GM19397 (cell line): Measurements from ENCODE around the gene CUX1.

ENCODE experiments used
- ATAC-seq: cut with Tn5 transposase; IDR thresholded peaks from one replicate; pipeline ENCODE4 v1.9.1; 2021; ENCODE audit warnings: mild to moderate bottlenecking, moderate library complexity; ENCODE audit not compliant: unreplicated experiment

CUX1 gene

DNA sequence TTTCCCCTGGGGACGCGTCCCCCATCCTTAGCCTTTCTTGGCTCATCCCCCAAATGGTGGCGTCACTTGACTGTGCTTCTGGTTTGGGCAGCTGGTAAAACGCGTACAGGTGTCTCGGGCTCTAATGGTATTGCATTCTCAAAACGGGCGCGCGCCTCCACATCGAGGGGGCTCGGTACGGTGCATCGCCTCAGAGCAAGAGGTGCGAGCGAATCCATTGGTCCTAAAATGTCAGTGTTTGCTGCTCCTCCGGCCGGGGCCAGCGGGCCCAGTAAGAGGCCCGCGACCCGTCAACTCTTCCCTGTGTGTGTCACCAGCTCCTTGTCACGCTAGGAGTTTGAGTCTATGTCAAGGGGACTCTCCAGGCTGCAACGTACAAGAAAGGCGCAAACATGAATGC, 378.6 kb downstream of the CUX1 start:
- ATAC-seq: no peak

DNA sequence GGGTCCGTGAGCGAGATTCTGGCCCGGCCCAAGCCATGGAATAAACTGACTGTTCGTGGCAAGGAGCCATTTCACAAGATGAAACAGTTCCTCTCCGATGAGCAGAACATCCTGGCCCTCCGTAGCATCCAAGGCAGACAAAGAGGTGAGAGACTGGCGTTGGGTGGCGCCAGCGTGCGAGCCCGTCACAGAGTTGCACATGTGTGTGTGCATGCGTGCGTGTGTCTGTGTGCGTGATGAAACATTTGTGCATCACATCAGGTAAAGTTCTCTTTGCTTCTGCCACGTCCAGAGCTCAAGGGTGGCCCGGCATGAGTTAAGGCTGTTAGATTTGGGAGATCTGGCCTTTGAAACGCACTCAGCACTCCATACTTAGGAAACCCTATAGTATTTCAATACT, 379.7 kb downstream of the CUX1 start:
- no peak for ATAC-seq

DNA sequence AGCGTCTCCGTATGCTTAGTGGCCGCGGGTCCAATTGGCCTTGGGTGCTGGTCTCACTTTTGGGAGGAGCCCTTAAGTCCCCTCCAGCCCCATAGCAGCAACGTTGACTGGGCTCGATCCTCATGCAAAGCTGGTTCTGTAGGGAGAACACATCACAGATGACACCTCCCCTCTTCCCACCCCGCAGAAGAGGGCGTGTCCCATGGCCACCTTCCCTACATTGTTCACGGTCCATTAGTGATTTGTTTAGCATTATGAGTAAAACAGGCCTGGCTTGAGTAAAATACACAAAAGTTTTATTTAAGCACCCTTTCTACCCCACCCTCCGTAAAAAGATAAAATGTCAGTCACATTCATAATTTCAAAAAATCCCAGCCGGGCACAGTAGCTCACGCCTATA, 380.2 kb downstream of the CUX1 start:
- ATAC-seq: no peak

DNA sequence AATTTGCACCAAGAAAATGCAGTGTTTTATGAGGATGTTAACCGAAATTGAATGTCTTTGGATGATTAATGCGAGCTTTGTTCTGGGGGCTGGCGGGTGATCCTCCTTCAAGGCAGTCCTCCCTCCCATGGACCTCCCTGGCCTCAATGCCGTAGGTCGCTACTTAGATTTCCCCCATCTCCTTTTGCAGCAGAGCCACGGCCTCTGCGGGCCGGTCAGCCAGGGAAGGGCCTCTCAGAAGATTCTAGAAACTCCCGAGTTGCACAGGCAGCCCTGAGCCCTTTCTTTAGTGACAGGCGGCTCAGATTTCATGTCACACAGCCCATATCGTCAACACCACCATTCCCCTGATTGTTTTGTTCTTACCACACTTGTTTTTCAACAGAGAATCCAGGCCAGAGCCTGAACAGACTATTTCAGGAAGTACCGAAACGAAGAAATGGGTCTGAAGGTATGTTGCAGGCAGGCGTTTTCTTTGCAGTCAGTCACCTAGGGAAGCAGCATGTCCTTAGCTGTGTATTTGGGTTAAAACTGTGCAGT, 381.1 kb downstream of the CUX1 start:
- ATAC-seq: no peak

DNA sequence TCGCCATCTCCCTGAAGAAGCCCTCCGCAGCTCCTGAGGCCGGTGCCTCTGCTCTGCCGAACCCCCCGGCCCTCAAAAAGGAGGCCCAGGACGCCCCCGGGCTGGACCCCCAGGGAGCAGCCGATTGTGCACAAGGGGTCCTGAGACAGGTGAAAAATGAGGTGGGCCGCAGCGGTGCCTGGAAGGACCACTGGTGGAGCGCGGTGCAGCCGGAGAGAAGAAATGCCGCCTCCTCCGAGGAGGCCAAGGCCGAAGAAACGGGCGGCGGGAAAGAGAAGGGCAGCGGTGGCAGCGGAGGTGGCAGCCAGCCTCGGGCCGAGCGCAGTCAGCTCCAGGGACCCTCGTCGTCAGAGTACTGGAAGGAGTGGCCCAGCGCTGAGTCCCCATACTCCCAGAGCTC, 384.1 kb downstream of the CUX1 start:
- no peak for ATAC-seq

DNA sequence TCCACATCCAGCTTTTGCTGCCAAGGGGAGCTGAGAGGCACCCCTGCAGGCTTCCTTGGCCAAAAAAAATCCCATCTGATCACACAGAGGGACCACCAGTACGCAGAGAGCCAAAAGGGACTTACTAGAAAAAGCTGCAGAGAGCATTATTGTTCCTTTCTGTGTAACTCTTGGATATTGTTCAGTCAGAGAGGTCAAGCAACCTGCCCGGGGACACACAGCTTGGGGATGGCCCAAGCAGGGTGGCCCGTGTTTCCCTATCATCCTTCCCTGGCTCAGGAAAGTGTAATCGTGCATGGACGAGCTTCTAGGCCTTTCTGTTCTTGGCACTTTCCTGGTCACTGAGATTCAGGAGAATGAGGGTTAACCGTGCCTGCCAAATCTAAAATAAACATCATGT, 385.1 kb downstream of the CUX1 start:
- ATAC-seq: no peak

DNA sequence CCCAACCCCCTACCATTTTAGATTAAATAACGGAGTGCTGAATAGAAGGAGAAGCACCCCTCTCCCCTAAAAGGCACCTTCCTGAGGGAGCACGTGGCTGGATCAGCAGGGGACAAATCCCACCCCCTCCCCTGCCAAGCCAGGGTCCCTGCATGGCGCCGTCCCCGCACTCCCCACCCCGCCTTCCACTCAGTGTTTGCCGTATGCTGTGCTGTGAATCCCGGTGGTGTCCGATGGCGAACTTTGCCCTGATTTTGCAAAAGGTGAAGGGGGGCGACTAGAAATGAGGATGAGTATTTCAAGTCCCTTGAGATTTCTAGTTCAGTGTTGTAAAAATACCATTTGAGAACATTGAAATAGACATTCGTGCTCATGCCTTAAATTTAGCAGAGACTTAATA, 385.8 kb downstream of the CUX1 start:
- no peak for ATAC-seq

DNA sequence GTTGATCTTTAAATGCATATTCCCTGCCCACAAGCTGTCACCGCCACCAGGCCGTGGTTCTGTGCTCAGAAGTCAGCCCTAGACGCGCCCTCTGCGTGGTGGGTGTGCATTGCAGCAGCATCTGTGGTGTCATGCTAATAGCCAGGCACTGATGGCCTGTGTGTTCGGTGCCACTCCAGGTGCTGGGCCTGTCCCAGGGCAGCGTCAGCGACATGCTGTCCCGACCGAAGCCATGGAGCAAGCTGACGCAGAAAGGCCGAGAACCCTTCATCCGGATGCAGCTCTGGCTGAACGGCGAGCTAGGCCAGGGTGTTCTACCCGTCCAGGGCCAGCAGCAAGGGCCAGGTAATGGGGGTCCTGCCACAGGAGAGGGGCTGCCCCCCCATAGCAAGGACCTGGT, 386.8 kb downstream of the CUX1 start:
- no peak for ATAC-seq

DNA sequence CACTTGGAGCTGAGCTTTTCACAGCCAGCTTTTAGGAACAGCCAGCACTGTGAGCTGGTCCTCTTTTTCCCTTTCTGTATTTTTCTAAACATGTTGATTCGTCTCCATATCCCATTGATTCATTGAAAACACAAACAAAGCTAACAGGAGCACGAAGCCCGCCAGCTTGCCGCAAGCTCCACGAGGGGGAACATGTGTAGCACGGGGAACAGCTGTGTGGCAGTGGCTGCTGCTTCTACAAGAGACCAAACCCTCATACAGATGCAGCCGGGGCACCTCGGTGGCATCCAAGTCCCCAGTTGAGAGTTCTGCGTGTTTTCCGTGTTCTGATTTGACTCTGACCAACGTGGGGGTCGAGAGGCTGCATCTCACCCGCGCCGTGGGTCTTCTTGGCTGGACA, 388.5 kb downstream of the CUX1 start:
- ATAC-seq: no peak

DNA sequence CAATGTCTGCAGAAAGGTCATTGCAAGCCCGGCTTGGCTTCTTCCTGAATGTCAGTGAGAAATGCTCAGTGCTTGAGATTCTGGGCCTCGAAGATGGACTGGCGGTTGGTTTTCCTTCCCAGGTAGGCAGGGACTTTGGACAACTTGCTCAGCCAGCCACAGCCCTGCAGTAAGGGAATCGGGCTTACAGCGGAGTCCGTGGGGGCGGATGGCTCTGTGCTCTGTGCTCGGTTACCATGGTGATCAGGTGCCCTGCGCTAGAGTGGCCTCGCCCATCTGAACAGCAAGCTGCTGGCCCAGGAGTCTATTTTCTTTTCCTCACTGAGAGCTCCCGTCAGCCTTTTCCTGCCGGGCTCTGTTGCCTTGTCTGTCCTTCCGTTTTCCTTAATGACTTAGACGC, 391.4 kb downstream of the CUX1 start:
- ATAC-seq: no peak

DNA sequence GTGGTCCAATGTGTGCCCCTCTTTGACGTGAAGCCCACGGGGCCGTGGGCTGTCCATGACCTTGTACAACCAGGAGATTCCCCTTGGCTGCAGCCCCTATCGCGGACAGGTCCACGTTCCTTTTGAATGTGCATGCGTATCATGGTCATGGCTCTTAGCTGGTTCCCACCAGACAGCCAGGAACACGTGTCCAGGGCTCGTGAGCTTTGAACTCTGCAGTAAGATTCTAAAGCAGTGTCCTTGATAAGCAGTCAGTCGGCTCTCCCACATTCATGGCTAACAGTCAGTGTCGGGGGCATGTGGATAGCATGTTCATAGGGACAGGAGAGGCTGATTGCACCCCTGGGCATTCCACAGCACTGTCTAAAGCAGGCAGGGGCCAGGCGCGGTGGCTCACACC, 393.4 kb downstream of the CUX1 start:
- ATAC-seq: no peak

DNA sequence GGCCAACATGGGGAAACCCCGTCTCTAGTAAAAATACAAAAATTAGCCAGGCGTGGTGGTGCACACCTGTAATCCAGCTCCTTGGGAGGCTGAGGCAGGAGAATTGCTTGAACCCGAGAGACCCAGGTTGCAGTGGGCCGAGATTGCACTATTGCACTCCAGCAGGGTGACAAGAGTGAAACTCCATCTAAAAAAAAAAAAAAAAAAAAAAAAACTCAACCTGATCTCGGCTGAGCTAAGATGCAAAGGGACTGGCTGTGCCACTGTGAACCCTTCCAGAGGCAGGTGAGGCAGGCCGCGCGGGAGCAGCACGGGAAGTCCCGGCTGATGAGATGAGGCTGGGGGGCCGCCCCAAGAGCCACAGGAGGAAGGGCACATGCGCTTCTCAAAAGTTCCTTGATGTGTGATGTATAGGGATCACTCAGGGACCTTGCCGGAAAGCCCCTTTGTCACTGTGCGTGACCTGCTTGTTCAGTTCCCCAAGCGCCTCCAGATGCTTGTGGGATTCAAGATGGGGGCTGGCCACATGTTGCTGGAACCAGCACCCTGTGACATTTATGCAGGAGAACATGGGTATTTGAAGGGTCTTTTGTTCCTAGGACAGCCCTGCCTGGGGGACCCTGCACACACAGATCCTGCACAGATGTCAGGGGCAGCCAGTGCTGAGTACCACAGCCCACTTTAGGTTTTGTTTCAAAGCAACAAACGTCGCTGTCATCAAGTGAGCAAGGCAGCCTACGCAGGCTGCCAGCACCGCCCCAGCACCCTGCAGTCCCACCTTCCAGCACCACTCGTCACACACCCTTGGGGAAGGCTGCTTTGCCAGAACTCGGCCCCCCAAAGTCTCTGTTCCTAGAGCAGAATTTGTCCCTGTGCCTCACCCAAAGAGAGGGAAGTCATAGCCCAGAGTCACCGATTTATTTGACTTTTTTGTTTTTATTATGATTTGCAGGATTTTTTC, 394.4 kb downstream of the CUX1 start:
- no peak for ATAC-seq

DNA sequence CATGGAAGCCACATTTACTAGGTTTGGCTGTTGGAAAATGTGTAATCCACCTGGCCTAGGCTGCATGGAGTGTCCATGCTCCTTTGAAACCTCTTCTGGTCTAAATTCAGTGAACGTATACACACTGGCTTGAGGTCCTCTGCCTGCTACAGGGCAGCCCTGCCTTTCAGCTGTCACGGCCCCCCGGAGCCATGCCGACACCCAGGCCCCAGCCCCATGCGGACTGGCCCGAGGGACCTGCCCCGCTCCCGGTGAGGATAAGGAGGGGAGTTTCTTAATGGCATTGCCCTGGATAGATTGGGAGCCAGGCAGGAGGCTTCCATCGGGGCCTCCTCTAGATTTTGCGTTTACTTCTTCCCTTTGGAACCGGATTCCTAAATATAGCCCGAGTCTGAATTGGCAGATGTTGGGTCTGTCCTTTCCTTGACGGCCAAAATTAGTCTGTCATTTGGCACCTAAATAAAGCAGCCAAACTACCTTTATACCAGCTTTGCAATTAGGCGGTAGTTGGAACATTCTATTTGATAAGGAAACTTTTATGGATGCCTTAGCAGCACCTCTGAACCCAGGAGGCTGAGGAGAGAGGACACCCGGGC, 397.1 kb downstream of the CUX1 start:
- no peak for ATAC-seq

DNA sequence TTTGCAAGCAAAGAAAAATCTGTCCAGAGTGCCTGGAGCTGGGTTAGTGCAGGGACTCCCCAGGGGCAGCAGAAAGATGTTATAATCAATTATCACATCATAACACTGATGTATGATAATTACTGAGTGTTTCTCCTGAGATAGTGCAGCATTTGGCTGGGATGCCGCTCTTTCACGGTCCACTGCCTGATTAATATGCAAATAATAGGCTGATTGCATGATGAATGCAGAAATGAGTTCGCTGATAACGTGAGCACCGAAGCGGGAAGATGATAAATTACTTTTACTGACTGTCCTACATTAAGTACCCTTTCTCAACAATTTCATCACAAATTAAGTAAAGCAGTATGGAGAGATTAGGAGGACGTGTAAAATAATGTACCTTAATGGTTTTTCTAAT, 397.8 kb downstream of the CUX1 start:
- no peak for ATAC-seq

DNA sequence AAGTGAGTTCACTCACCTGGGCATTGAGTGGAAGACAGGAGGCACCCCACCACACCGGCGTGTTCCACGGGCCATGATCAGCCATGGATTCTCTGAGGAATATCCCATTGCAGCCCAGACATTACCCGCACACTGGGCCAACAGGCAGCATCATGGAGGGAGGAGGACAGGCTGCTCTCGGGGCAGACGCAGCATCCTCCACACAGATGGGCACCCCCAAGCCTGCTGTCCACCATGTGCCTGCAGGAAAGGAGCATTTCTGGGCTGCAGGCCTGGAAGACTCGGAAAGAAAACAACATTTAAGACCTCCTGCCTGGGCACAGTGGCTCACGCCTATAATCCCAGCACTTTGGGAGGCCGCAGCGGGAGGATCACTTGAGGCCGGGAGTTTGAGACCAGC, 398.3 kb downstream of the CUX1 start:
- ATAC-seq: no peak

DNA sequence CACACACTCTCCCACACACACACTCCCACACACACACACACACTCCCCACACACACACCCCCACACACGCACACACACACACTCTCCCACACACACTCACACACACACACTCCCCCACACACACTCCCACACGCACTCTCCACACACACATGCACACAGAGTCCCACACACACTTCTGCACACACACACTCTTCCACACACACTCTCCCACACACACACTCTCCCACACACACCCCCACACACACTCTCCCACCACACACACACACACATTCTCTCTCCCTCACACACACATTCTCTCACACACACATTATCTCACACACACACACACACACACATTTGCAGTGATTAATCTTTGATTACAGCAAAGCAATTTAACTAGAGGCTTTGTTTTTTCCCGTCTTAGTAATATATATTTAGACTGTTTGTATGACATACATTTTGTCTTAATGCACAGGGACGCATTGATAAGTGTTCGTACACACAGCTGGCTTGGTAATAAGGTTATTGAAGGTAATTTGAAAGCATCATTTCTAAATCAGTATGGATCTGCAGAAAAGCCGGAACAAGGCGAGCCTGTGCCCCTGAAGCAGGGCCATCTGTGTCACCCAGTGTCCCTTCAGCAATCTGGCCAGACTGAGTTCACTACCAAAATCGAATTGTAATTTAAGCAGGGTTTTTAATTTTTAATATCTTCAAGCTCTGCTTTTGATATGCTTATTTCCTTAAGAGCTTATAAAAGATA, 399.3 kb downstream of the CUX1 start:
- ATAC-seq: no peak

DNA sequence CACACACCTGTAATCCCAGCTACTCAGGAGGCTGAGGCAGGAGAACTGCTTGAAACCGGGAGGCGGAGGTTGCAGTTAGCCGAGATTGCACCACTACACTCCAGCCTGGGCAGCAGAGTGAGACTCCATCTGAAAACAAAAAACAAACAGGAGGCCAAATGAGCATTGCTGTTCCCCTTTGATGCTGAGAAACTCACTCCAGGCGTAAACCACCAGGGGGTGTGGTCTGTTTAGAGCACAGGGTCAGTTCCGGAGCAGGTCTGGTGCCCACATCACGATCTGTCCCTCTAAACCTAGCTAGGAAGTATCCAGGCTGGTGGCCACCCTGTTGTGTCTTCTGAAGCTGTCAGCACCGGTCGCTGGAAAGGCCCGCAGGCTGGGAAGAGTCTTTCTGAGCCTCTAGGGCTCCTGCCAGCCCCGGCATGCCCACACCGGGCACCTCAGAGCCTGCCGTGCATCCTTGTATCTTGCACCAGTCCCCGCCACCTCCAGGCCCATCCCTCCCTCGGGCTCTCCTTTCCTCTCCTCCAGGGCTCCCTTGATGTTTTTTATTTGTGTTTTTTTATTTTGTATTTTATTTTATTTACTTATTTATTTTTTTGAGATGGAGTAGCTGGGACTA, 402.9 kb downstream of the CUX1 start:
- no peak for ATAC-seq

DNA sequence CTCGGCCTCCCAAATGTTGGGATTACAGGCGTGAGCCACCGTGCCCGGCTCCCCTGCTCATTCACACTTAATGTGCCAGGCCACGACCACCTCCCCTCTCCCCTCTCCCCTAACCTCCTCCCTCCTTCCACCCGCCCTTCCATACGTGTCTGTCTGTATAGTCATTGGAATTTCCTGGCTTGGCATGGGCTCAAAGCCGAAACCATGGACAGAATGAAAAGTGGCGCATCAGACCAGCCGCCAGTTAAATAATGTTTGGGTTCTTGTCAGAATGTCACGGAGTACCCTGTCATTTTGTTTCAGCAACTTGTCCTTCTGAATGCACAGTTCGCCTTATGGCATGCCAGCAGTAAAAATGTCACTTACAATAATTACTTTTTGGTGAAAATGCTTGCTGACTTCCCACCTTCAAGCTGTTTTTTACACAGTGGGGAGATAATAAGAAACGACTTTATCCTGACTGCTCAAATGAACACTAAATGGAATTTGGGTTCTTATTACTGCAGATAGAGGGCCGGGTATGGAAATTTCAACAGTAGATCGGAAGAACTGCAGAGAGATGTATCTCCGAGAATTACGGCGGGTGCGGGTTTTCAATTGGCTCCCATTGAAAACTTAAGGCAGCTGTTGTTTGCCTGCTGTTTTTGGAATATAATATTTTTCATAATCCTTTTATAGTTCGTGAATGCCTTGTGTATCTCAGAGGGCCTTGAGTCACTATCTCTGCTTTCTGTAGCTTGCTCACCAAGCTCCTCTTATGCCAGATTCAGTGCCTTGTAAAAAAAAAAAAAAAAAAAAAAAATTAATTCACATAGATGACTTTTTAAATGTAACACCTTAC, 403.8 kb downstream of the CUX1 start:
- ATAC-seq: no peak

DNA sequence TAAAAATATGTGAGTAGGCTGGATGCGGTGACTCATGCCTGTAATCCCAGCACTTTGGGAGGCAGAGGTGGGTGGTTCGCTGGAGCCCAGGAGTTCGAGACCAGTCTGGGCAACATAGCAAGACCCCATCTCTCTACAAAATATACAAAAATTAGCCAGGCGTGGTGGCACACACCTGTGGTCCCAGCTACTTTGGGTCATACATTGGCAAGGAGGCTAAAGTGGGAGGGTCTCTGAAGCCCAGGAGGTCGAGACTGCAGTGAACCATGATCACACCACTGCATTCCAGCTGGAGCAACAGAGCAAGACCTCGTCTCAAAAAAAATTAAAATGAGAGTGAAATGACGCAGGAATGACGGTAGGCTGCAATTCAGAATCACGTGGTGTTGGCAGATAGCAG, 404.5 kb downstream of the CUX1 start:
- no peak for ATAC-seq

DNA sequence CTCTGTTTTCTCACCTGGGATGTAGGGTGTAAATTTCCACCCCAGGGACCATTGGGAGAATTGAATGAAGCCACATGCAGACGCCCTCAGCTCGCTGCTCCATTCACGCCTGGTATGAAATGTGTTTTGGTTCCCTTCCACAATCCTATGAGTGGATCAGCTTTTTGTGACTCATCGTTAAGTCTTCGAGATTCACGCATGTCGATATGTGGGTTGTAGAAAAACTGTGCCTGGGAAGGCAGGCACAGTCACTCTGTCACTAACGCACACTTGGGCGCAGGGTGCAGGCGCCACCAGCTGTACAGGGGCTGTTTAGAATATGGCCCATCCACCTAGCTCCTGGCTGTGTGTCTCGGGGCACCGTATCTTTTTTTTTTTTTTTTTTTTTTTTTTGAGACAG, 405.0 kb downstream of the CUX1 start:
- no peak for ATAC-seq
